PC-9 (cell line): ENCODE measurements around the gene PCED1B.

Experiments
- EZH2 ChIP-seq: fragments of 200-600 bp; sonication (generic); IDR thresholded peaks from 2 replicates; pipeline ENCODE4 v1.8.0; 2017; ENCODE audit warnings: antibody characterized with exemption, low read depth
- TF ChIP-seq, protein P1 (sequence below): fragments of 200-600 bp; sonication (generic); conservative IDR thresholded peaks from 2 replicates; pipeline ENCODE4 v1.6.1; 2017; ENCODE audit warnings: mixed run types, antibody characterized with exemption, mild to moderate bottlenecking, moderate library complexity

DNA sequence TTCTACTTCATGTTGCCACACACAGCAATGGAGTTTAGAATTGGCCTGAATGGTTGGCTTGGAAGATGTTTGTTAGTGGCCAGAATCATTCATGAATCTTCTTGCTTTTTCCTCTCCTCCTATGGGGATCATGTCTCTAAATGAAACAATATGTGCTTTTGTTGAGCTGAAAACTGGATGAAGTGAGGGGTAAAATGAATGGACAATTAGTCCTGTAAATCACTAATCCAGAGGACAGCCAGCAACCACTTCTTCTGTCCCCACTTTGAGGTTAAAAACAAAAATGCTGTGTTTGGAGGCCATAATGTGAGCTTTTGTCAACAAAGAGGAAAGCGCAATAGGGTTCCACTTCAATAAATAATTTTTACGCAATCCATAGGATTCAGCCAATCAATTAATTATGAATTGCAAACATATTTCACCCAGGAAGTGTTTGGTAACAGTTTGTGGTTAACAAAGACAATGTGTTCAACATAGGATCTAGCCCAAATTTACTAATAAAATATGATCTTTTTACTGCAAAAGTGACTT, 30.7 kb downstream of the PCED1B start:
- TF ChIP-seq, protein P1, sequence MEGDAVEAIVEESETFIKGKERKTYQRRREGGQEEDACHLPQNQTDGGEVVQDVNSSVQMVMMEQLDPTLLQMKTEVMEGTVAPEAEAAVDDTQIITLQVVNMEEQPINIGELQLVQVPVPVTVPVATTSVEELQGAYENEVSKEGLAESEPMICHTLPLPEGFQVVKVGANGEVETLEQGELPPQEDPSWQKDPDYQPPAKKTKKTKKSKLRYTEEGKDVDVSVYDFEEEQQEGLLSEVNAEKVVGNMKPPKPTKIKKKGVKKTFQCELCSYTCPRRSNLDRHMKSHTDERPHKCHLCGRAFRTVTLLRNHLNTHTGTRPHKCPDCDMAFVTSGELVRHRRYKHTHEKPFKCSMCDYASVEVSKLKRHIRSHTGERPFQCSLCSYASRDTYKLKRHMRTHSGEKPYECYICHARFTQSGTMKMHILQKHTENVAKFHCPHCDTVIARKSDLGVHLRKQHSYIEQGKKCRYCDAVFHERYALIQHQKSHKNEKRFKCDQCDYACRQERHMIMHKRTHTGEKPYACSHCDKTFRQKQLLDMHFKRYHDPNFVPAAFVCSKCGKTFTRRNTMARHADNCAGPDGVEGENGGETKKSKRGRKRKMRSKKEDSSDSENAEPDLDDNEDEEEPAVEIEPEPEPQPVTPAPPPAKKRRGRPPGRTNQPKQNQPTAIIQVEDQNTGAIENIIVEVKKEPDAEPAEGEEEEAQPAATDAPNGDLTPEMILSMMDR = no peak
- no peak for TF ChIP-seq EZH2
